NCI-H2107 treated with DMSO at 0.1 percent for 48 hours (cell line): ENCODE data around the gene NLK.
"Not testable (repeated sequence)": the region's sequence is repeated elsewhere in the genome, so short reads cannot be mapped to it uniquely, and the experiment has no call there.

Experiments used
- DNase-seq: peaks from one replicate; lab custom pipeline; 2025; ENCODE audit not compliant: unreplicated experiment; lab: John Stamatoyannopoulos, UW

Gene NLK

DNA sequence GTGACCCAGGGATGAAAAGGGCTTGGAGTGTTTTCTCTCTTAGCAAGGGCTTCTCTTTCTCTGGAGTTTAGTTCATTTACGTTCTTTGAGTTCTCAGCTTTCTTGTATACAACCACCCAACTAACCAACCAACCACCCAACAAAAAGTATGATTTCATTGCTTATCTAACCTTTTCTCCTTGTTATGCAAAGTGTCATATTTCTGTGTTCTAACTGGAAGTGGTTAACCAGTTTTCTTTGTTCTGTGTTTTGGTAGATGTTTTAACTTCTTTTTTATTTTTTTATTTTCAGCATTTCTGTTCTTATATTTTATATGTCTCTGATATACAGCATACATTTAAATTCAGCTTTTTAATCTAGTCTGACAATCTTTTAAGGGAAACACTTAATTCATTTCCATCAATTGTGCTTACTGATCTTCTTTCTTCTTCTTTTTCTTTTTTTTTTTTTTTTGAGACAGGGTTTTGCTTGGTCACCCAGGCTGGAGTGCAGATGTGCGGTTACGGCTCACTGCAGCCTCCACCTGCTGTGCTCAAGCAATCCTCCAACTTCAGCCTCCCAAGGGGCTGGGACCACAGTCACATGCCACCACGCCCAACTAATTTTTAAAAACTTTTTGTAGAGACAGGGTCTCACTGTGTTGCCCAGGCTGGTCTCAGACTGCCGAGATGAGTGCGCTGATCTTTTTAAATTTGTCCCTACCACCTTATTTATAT lies 29.6 kb downstream of the NLK start:
- DNase-seq: no peak

DNA sequence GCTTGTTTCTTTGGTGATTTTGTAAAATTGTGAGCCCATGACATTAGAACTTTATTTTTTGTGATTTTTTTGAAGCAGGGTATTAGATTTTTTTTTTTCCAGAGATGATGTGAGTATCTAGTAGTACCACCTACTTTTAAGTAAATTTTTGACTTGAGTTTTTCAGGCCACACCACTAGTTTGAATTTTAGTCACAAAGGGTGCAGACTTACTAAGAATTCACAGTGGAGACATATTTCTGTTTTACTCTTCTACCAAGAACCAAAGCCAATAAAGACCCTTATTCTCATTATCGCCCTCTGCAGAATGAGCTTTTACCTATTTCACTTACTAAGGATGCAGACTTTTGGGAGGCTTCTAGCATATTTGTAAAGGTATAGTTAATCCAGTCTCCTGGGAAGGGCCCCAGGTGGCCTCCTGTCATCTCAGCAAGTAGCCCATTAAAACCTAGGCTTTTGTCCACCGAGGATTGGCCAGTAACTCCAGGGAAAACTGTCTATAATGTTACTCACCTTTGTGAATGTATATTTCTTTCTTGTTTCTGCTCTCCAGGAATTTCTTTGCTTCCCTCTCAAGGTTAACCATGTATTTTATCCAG lies 30.6 kb downstream of the NLK start:
- no peak for DNase-seq

DNA sequence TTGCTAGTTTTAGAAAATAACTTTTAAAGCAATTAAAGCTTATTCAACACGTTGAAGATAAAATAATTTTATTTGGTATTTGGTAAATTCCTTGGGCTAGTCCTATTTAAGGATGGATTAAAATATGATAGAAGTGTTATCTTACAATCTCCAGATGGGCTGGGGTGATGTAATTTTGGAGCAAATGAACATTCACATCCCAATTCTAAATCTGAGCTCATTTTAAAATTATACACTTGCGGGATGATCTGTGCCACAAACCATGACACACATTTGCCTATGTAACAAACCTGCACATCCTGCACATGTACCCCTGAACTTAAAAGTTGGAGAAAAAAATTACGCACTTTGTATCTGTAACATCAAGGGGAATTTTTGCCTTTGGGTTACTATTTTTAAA lies 31.5 kb downstream of the NLK start:
- DNase-seq: no peak

DNA sequence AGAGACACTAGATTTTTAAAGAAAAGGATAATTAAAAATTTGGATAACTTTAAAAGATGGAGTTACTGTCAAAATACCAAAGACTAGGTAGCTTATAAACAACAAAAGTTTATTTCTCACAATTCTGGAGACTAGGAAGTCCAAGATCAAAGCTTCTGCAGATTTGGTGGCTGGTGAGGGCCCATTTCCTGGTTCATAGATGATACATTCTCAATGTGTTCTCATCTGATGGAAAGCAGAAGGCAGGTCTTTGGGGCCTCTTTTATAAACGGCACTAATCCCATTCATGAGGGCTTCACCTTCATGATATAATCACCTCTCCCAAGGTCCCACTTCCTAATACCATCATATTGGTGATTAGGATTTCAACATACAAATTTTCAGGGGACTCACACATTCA lies 33.7 kb downstream of the NLK start:
- no peak for DNase-seq

DNA sequence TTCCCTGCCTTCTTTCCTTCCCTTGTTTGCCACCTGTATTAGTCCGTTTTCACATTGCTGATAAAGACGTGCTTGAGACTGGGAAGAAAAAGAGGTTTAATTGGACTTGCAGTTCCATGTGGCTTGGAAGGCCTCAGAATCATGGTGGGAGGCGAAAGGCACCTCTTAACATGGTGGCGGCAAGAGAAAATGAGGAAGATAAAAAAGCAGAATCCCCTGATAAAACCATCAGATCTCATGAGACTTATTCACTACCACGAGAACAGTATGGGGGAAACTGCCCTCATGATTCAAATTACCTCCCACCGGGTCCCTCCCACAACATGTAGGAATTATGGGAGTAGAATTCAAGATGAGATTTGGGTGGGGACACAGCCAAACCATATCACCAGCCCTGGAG lies 34.7 kb downstream of the NLK start:
- DNase-seq: not testable (repeated sequence)

DNA sequence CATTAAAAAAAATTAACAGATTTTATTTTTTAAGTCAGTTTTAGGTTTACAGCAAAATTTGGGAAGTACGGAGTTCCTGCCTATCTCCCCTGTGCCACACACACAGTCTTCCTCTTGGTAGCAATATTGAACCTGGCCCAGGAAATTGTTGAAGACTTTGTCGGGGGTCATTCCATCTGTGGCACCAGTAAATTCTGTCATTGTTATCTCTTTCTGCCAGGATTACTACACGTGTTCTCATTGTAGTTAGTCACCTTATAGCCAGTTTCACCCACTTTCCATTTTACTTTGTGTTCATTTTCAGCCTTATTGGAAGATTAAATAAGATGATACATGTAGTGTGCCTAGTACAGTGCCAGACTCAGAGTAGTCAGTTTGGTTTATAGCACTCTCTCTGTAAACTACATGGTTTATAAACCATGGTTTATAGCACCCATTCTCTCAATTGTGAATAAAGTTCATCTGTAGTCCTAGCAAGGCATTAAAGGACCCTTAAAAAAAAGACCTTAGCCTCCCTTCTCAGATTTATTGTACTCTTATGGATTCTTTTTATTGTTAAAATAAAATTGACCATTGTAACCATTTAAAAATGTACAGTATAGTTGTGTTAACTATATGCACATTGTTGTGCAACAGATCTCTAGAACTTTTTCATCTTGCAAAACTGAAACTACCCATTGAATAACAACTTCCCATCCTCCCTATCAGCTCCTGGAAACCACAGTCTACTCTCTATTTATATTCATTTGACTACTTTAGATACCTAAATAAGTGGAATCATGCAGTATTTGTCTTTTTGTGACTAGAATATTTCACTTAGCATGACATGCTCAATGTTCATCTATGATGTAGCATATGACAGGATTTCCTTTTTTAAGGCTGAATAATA lies 36.1 kb downstream of the NLK start:
- no peak for DNase-seq

DNA sequence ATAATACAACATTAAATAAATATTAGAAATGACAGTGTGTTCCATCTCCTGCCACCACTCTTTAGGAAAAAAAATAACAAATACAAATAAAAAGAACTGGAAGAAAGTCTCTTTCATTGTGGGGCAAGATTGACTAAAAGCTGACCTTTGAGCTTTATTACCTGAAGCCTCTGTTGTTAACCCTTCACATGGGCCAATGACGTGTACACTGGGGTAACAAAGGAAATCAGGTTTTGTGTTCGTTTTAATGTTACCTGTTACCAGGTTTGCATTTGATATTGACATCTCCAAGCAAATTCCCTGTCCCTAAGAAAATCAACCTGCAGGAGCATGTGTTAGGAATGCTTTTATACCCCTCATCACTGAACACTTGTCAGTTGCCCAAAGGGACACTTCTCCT lies 39.0 kb downstream of the NLK start:
- DNase-seq: no peak

DNA sequence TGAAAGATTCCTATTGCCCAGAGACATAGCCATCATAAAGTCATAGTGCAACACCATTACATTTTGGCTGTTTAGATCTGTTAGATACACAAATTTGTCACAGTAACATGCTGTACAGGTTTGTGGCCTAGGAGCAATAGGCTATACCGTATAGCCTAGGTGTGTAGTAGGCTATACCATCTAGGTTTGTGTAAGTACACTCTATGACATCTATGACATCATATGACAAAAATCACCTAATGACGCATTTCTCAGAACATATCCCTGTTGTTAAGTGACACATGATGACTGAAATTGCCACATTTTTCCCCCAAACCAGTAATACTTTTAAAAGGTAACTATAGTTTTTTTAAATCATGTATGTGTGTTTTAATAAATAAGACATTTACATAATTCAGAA lies 43.3 kb downstream of the NLK start:
- no peak for DNase-seq

DNA sequence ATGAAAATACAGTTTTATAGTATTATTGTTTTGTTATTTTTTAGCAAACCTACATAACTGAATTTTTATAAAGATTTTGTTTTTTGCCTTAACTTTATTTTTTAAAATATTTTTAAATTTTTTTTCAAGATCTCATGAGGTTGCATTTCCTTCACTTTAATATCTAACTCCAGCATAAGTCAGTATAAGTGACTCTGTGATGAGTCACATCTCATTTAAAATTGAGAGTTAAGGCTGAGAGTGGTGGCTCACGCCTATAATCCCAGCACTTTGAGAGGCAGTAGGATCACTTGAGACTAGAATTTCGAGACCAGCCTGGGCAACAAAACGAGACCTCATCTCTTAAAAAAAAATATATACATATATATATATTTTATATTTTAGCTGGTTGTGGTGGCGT lies 44.0 kb downstream of the NLK start:
- no peak for DNase-seq

DNA sequence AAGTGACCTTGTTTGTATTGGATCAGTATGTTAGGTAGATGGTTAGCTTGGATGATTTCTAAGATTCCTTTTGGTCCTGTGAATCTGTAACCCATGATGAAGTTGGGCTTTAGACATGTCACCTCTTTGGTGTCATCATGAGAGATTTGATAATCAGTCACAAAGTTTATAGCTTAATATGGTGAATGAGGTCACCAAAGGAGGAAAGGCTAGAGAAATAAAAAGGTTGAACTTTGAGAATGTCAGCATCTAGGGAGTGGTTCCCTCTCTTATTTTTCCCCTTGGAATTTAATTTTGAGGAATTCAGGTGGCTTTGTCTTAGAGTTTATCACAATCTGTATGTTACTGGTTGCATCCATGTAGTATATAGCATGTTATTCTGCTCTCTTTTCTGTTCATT lies 45.3 kb downstream of the NLK start:
- DNase-seq: no peak

DNA sequence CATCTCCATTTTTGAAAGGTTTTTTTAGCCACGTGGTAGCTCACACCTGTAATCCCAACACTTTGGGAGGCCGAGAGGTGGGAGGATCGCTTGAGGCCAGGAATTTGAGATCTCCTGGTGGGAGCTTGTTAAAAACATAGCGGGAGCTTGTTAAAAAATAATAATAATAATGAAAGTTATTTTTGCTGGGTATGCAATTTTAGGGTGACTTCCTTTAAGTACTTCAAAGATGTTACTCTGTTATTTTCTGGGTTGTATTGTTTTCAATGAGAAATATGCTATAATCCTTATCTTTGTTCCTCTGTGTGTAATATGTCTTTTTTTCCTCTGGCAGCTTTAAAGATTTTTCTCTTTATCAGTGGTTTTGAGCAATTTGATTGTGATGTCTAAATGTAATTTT lies 48.1 kb downstream of the NLK start:
- DNase-seq: no peak

DNA sequence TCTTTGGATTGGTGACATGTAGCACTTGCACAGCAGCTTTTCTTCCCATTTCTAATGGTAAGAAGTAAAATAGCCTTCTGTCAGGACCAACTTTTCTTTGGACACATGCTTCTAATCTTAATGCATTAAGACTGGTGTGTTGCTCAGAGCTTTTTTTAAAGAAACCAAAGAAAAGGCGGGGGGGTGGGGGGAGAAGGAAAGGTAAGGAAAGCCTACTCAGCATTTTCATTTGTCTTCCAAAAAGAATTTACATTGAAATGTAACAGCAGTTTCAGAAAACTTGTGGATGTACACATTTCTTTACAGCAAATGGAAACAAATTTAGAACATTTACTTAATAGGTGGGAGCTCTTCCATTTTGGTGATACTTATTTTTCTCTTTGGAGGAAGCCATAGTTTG lies 49.6 kb downstream of the NLK start:
- DNase-seq: no peak

DNA sequence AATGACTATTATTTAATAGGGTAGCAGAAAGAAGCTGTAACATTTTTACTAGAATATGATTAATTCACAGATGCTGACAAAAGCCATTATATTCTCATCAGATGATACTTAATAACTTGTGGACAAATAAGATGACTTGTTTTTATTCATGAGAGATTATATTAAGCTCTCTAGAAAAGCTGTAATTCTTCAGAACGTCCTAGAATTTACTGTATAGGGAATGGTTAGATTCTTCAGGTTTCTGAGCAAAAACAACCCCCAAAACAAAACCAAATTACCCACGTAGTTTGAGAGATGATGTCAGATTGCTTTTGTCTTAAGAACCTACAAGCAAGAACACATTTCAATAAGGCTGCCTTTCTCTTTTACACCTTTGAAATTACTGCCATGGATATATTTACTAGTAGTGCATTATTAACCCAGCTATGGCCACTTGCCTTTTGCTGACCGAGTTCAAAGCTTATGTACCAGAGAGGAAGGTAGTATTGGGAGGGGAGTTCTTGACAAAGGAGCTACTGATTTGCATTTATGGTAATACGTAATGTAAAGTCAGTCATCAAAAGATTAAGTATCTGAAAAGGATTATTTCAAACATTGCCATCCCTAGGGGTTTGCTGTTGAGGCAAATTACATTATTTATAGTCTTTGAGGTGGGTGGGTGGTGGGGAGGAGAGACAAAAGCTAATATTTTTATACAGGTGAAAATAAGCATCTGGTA lies 51.7 kb downstream of the NLK start:
- DNase-seq: no peak

DNA sequence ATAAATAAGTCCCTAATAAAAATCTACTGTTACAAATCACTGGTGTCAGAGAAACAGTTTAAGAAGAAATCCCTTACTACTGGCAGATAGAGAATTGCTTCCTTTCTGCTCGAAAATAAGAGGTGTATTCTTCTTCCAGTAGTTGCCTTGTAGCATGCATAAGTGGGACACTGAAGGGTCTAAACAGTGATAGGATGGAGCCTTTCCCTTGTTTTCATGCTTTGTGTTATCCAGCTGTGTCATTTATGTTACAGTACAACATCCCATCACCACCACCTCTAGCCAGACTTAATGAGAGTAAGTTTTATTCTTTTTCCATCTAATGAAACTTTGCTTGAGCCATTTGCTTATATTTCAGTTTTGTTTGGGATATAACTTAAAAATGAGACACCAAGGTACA lies 54.3 kb downstream of the NLK start:
- no peak for DNase-seq

DNA sequence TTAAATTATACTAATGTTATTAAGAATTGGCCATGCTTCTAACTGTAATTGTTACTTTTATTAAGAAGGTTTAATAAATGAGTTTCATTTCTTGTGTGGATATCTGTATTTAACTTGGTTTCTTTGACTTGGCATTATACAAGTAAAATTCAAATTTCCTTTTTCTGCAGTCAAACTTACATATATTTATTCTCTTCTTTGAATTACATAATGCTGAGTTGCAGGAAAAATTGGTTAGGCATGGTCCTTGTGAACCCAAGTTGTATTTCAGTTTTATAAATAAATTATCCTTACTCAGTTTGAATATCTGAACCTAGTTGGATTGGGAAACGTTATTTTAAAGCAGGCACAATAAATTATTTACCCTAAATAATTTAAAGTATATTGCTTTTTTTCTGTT lies 54.8 kb downstream of the NLK start:
- no peak for DNase-seq

DNA sequence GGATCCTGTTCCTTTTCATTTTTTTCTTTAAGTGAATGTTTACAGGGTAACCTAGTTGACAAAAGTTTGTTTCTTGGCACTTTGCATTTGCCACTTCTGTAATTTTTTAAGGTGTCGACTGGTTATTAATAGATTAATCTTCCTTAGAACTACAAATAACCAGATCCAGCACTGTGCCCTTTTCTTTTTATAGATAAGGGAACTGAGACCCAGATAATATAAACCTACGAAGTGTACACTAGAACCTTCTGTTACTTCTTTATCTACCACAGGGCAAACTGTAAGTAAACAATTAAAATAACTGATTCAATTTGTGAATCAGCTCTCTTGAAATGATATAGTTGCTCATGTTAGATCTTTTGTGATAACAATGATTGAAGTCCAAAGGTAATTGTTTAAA lies 55.4 kb downstream of the NLK start:
- no peak for DNase-seq

DNA sequence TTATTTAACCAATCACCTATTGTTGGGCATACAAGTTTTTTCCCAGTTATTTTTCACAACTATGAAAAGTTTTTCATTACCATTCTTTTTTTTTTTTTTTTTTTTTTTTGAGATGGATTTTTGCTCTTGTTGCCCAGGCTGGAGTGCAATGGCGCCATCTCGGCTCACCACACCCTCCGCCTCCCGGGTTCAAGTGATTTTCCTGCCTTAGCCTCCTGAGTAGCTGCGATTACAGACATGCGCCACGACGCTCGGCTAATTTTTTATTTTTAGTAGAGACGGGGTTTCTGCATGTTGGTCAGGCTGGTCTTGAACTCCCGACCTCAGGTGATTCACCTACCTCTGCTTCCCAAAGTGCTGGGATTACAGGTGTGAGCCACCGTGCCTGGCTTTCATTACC lies 56.1 kb downstream of the NLK start:
- not testable (repeated sequence) for DNase-seq

DNA sequence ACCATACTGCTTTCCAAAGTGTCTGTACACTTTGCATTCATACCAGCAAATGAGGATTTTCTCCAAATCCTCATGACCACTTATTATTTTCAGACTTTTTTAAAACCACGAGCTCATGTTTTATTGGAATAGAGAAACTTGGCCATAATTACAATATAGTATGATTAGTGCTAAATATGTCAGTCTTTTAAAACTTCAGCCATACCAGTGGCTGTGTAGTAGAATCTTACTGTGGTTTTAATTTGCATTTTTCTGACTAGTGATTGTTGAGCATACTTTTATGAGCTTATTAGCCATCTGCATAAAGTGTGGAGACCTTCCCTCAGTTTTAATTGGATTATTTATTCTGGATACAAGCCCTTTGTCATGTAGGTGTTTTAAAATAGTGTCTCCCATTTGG lies 57.8 kb downstream of the NLK start:
- no peak for DNase-seq

DNA sequence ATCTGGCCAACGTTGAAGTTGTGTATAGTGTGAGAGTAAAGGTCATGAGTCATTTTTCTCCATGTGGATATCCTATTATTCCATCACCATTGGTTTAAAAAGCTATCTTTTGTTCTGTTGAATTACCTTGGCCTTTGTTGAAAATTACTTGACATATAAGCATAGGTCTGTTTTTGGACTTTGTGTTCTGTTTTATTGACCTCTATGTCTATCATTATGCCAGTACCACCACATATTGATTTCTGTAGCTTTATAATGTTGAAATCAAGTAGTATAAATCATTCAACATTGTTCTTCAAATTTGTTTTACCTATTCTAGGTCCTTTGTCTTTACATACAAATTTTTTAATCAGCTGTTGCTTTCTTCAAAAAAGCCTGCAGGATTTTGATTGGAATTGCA lies 58.5 kb downstream of the NLK start:
- no peak for DNase-seq

DNA sequence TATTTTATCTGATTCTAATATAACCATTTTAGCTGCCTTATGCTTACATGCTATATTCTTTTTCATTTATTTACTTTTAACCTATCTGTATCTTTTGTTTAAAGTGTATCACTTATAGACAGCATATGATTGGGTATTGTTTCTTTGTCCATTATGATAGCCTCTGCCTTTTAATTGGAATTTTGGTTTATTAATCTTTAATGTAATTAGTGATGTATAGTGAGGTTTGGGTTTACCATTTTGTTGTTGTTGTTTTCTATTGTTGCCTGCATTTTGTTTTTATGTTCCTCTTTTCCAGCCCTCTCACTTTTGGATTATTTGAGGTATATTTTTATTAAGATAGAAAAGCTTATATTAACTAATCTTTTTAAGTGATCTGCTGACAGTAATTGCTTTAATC lies 59.4 kb downstream of the NLK start:
- no peak for DNase-seq

DNA sequence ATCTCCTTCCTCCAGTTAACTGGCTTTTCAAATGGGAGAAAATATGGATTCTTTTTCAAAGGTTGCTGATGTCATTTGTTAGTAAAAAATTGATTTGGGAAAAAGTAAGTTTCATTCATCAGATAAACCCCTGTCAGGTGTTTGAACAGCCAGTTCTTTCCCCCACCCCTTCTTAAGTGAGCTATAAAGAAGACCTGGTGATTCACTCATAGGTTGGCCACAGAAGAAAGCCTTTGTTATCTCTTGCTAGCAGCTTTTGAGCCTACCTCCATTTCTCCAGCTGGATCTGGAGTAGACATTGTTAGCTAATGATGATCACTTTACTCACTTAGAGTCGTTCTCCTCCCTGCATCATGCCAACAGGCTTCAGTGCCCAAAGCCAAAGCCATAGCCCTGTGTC lies 63.0 kb downstream of the NLK start:
- no peak for DNase-seq

DNA sequence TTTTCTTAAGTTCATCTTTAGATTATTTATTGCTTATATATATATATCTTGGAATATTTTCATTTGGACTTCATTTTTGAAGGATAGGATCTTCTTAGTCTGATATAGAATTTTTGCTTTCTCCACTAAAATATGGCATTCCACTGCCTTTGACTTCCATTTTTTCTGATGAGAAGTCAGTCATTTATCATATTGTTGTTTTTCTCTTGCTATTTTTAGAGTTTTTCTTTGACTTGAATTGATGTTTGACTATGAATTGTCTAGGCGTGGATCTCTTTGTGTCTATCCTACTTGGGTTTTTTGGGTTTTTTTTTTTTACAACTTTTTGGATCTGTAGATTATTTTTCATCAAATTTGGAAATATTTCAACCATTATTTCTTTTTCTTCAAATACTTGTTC lies 67.7 kb downstream of the NLK start:
- no peak for DNase-seq
